Vagina (tissue), 2 donors: ENCODE data around the gene CAMKMT.

Experiments
- POLR2A ChIP-seq, 2 donors: fragments of 450-650 bp; IDR thresholded peaks; one replicate each; pipeline ENCODE4 v1.6.1; 2017; ENCODE audit warnings: antibody characterized with exemption in 2 of 2, mild to moderate bottlenecking in 2 of 2, moderate library complexity in 2 of 2
- POLR2AphosphoS5 ChIP-seq, 2 donors: sonication (generic); formaldehyde crosslinking; IDR thresholded peaks; one replicate each; pipeline ENCODE4 v1.9.0; 2017; ENCODE audit warnings: antibody characterized with exemption in 2 of 2, mild to moderate bottlenecking in 2 of 2, low read depth in 1 of 2; ENCODE audit not compliant: insufficient read depth in 1 of 2
- TF ChIP-seq, protein P1 (sequence below), 3 experiments: fragments of 450-650 bp in 2 of 3; fragments of 200-600 bp in 1 of 3; sonication (generic) in 1 of 3; IDR thresholded peaks; one replicate each; pipeline ENCODE4 v1.5.1; 2017 to 2019; ENCODE audit warnings: antibody characterized with exemption in 3 of 3, mild to moderate bottlenecking in 2 of 3, moderate library complexity in 2 of 3

GRCh38 chr2:44510246-44510645, 148.5 kb downstream of the CAMKMT start:
- TF ChIP-seq, protein P1, sequence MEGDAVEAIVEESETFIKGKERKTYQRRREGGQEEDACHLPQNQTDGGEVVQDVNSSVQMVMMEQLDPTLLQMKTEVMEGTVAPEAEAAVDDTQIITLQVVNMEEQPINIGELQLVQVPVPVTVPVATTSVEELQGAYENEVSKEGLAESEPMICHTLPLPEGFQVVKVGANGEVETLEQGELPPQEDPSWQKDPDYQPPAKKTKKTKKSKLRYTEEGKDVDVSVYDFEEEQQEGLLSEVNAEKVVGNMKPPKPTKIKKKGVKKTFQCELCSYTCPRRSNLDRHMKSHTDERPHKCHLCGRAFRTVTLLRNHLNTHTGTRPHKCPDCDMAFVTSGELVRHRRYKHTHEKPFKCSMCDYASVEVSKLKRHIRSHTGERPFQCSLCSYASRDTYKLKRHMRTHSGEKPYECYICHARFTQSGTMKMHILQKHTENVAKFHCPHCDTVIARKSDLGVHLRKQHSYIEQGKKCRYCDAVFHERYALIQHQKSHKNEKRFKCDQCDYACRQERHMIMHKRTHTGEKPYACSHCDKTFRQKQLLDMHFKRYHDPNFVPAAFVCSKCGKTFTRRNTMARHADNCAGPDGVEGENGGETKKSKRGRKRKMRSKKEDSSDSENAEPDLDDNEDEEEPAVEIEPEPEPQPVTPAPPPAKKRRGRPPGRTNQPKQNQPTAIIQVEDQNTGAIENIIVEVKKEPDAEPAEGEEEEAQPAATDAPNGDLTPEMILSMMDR (IDR thresholded peaks at IDR 0.05) = no peak
- no peak for TF ChIP-seq POLR2A (IDR thresholded peaks at IDR 0.05)
- no peak for TF ChIP-seq POLR2AphosphoS5 (IDR thresholded peaks at IDR 0.05; ENCODE audit: insufficient read depth in 1 of 2, low read depth in 1 of 2)
